Measurements from ENCODE around the gene VCP. TPM values are rescaled to one million over a fixed set of nuclear protein-coding genes. Genes with fewer than 3 reads are reported as not detected.

VCP gene
- total and polyA plus RNA-seq, 9 of the 15 experiments (the other 6 are each of a cell fraction or from before 2014, with no cell fraction given) = 7.1 to 257 (median 199) TPM

GRCh38 chr9:35116898-35117551 lies 44.6 kb upstream of the VCP start (continued):
- peak; percentile 20; the same call in 1 of the 2 replicates for TF ChIP-seq KLF16 (IDR thresholded peaks at IDR 0.05)
- TF ChIP-seq BHLHE40 (IDR thresholded peaks at IDR 0.05; ENCODE audit: low read length) = 0 out of 2 replicates have a peak, but pooled peaks have one; percentile 14
- TF ChIP-seq ZNF436 (CRISPR knock-in tag; IDR thresholded peaks at IDR 0.05) = no peak

GRCh38 chr9:35116539-35116897 lies 44.1 kb upstream of the VCP start:
- Histone ChIP-seq H2AFZ (ENCODE audit: low read depth, low read length) (peak overlapping the region; percentile 95), H3K4me3 (peak overlapping the region; percentile 58), H3K27ac (ENCODE audit: extremely low read depth, low read depth, low read length) (peak overlapping the region; percentile 62; the same call in 2 of the 3 replicates), H3K79me2 (ENCODE audit: control insufficient read depth, insufficient read depth, low read length) (peaks cover 28% of the 10 kb centered on the region), H3K9me3 (replicated peaks; ENCODE audit: control insufficient read depth, insufficient read depth, low read depth, low read length) (no peaks in the 10 kb centered on the region), H3K27me3 (ENCODE audit: control insufficient read depth in 2 of 2, insufficient read depth in 2 of 2, low read length in 2 of 2) (no peaks in the 10 kb centered on the region), H3K36me3 (ENCODE audit: control insufficient read depth, insufficient read depth, low read length) (no peaks in the 10 kb centered on the region), H3K9ac (ENCODE audit: insufficient read depth in 1 of 2, low read depth in 2 of 2, low read length in 2 of 2) (peak overlapping the region; percentile 46 to 79), H4K20me1 (replicated peaks; ENCODE audit: control insufficient read depth, insufficient read depth, low read length) (peaks cover 4% of the 10 kb centered on the region), H3K4me2 (ENCODE audit: insufficient read depth, low read length) (peak overlapping the region; percentile 99), H3K9me1 (ENCODE audit: control insufficient read depth, insufficient read depth, low read length) (no peaks in the 10 kb centered on the region), H3K4me1 (replicated peaks in 1 of 2; ENCODE audit: control insufficient read depth in 2 of 2, insufficient read depth in 2 of 2, low read length in 2 of 2) (peaks cover 23 to 26% of the 10 kb centered on the region in 2 experiments)
- CTCF ChIA-PET (ENCODE audit: low intra/inter-chr PET ratio) = interaction anchor here (1.3 to 1.9 kb wide), 3 partner anchors 142 to 437 kb away, joined by 3 to 13 read pairs (median 11); no protein-coding TSS in a partner anchor
- no peak for DNase-seq (ENCODE audit: extremely low read depth in 1 of 4, low spot score in 3 of 4)
- no peak for FAIRE-seq
- ATAC-seq = no peak
- intact Hi-C loops (cut with micrococcal nuclease) (loop anchor here (1.0 to 5.0 kb wide), 2 partner anchors 46 to 143 kb away; partner anchors contain the start of gene UNC13B), in situ Hi-C loops (cut with MboI) (loop anchor here (5.0 kb wide), 2 partner anchors 141 to 356 kb away; no protein-coding TSS in a partner anchor)
- WGBS (ENCODE audit: insufficient coverage, low coverage, missing lambda C conversion rate) = 0% methylated on average over 12 of the region's 12 CpGs
- BruUV-seq (replicated peaks) = no TSS peak
- POLR2A ChIA-PET = interaction anchor here (0.6 to 1.1 kb wide), 5 partner anchors 10 to 800 kb away, joined by 3 to 7 read pairs (median 3); partner anchors contain the start of gene RUSC2
- no peak for TF ChIP-seq TCF15 (CRISPR knock-in tag; IDR thresholded peaks at IDR 0.05)
- no peak for TF ChIP-seq FOXP4 (CRISPR knock-in tag; IDR thresholded peaks at IDR 0.05; ENCODE audit: borderline replicate concordance)
- TF ChIP-seq ATF1 (CRISPR knock-in tag; IDR thresholded peaks at IDR 0.05) = no peak
- TF ChIP-seq ATF1 (tag; IDR thresholded peaks at IDR 0.05) = peak; percentile 22; the same call in 1 of the 2 replicates
- TF ChIP-seq ATF7 (IDR thresholded peaks at IDR 0.05) = no peak
- TF ChIP-seq MNT (conservative IDR thresholded peaks at IDR 0.05) = peak in 1 of 2 experiments; percentile 37; a peak in 2 of 4 replicates
- no peak for TF ChIP-seq BRF1 (IDR thresholded peaks at IDR 0.05; ENCODE audit: borderline replicate concordance, extremely low read depth, insufficient read length)
- no peak for TF ChIP-seq YBX1 (IDR thresholded peaks at IDR 0.05)
- TF ChIP-seq CEBPG (CRISPR knock-in tag; IDR thresholded peaks at IDR 0.05) = no peak
- no peak for TF ChIP-seq CEBPG (tag; conservative IDR thresholded peaks at IDR 0.05 in 1 of 2, IDR thresholded peaks at IDR 0.05 in 1 of 2)
- TF ChIP-seq ARID3B (CRISPR knock-in tag; IDR thresholded peaks at IDR 0.05; ENCODE audit: borderline replicate concordance) = no peak

Measured in K562 (cell line).